NCI-H2196 (cell line): ENCODE measurements around the gene NPDC1.
"Not testable (repeated sequence)": the region's sequence is repeated elsewhere in the genome, so short reads cannot be mapped to it uniquely, and the experiment has no call there.

Experiments
- DNase-seq: peaks from one replicate; lab custom pipeline; 2025; ENCODE audit not compliant: unreplicated experiment; lab: John Stamatoyannopoulos, UW

The NPDC1 gene

GRCh38 chr9:137075275-137075775, 29.3 kb upstream of the NPDC1 start:
- DNase-seq: no peak

- DNase-seq: no peak
These were observed 28.8 kb upstream of the NPDC1 start for GRCh38 chr9:137074657-137075274.

- DNase-seq: no peak
These were observed 28.0 kb upstream of the NPDC1 start for GRCh38 chr9:137073992-137074399.

- no peak for DNase-seq
These were observed 25.3 kb upstream of the NPDC1 start for GRCh38 chr9:137071282-137071681.

GRCh38 chr9:137070906-137071275, 24.9 kb upstream of the NPDC1 start:
- no peak for DNase-seq

GRCh38 chr9:137070201-137070905, 24.4 kb upstream of the NPDC1 start, which contains the start of gene SAPCD2:
Gene SAPCD2 (minus strand): TSS chr9:137070557. CDS start chr9:137070460, 97 bp downstream.
- peak; percentile 91 for DNase-seq

GRCh38 chr9:137069508-137070091, 23.6 kb upstream of the NPDC1 start:
- DNase-seq: no peak

- no peak for DNase-seq
These were observed 22.8 kb upstream of the NPDC1 start for GRCh38 chr9:137068539-137069507.

- DNase-seq: peak; percentile 86
These were observed 22.0 kb upstream of the NPDC1 start for GRCh38 chr9:137067860-137068538.

GRCh38 chr9:137066096-137066861, 20.3 kb upstream of the NPDC1 start:
- DNase-seq: no peak

- DNase-seq: no peak
These were observed 19.5 kb upstream of the NPDC1 start for GRCh38 chr9:137065336-137065967.

- no peak for DNase-seq
These were observed 18.8 kb upstream of the NPDC1 start for GRCh38 chr9:137064880-137065164.

GRCh38 chr9:137064027-137064879, 18.3 kb upstream of the NPDC1 start:
- peak; percentile 81 for DNase-seq

- no peak for DNase-seq
These were observed 17.5 kb upstream of the NPDC1 start for GRCh38 chr9:137063311-137064026.

- not testable (repeated sequence) for DNase-seq
These were observed 16.8 kb upstream of the NPDC1 start for GRCh38 chr9:137062798-137063197.

GRCh38 chr9:137062384-137062783, 16.4 kb upstream of the NPDC1 start:
- no peak for DNase-seq

GRCh38 chr9:137058521-137059234, 12.7 kb upstream of the NPDC1 start:
- no peak for DNase-seq
